Measurements from ENCODE around the gene SIPA1L3.

The SIPA1L3 gene

DNA sequence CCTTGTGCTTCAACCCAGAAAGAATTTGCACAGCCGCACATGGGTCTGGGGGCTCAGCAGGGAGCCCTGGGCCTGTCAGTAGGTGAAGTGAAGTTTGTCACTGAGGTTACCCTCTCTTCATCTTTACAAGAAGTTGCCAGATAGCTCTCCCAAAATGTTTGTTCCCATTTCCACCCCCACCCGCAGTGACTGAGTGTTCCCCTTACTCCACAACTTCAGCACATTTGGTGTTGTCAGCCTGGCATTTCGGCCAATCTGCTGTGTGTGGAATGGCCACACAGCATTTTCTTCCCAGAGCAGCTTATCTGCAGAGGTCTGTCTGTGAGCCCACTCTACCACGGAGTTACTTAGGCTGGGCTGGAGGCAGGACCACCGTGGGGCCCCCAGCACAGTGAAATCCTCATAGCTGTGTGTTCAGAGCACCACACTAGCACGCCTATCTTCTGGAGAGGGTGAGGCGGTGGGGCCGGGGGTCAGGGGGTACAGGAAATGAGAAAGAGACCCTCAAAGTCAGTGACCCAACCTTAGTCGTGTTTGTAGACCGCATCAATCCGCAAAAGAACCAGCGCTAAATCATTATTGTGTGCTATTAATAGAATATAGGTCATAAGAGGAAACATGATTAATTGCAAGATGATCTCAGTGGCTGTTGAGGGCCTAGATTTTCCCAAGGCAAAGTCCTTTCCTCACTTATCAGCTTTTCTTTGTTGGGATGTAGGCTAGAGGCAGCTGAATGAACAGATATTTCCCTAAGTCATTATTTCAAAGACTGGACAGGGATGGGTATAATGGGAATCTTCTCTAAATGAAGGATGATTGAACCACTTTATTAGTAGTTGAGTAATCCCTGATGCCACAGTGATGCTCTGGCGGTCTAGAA lies 116.0 kb downstream of the SIPA1L3 start (continued):
- TF ChIP-seq ZNF707 (tag by site-specific recombination; IDR thresholded peaks at IDR 0.05) (no peak), ZNF558 (tag by site-specific recombination; IDR thresholded peaks at IDR 0.05) (no peak), ZNF571 (tag by site-specific recombination; IDR thresholded peaks at IDR 0.05) (no peak), SALL2 (tag by site-specific recombination; IDR thresholded peaks at IDR 0.05; ENCODE audit: borderline replicate concordance) (no peak), IKZF3 (tag by site-specific recombination; IDR thresholded peaks at IDR 0.05) (no peak), PRDM6 (tag by site-specific recombination; IDR thresholded peaks at IDR 0.05) (no peak), TRIM28 (IDR thresholded peaks at IDR 0.05; ENCODE audit: borderline replicate concordance, low read length) (no peak)

DNA sequence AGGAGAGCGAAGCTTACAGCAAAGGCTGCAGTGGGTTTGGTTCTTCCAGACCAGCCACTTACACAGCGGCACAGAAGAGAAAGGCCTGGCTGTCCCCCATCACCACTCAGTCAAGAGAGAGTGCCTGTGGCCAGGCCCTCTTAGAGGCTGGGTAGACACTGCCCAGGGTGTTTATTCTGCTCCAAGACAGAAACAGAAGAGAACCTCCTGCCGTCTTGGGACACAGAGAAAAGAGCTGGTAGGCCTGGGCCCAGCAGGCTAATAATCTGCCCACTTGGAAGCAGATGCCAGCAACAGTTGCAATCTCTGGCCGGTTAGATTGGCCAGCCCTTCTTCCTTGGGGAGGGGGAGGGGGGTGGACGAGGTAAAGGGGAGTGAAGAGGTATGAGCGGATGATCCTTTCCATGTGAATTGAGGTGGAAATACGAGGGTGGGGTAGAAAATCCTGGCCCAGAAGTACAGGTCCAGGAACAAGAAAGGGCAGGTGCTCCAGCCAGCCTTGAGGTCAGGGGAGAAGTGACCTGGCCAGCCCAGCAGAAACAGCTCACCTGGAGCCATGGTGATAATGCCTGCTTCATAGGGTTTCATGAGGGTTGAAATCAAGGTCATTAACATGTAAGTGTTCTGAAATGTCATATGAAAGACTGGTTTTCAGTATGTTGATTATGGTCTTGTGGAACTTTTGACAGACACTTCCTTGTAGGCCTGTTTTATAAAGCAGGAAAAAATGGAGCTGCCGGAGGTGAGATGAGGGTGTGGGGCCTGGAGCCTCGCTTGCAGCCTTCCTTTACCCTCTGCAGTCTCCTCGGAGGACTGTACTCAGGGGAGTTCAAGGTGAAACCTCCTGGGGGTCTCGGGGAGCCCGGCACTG lies 116.9 kb downstream of the SIPA1L3 start:
- ChIA-PET POLR2A (interaction anchor here (1.5 kb wide), 1 partner anchor 20 kb away, joined by 4 read pairs; no protein-coding TSS in a partner anchor), CTCF (interaction anchor here (0.6 to 1.3 kb wide), 3 partner anchors 9 to 121 kb away, joined by 3 to 5 read pairs (median 4); no protein-coding TSS in a partner anchor)
- H3K9me3 ChIP-seq (ENCODE audit: control insufficient read depth, insufficient read depth, low read depth, low read length): no peaks in the 10 kb centered on the region
- H3K27ac ChIP-seq (ENCODE audit: extremely low read depth, low read depth, low read length): no peak overlapping the region
- no peaks in the 10 kb centered on the region; a peak in 1 of 3 replicates for H3K36me3 ChIP-seq (ENCODE audit: control insufficient read depth in 2 of 2, insufficient read depth in 1 of 2, low read length in 2 of 2)
- TF ChIP-seq SCRT2 (tag by site-specific recombination; IDR thresholded peaks at IDR 0.05) (peak; percentile 36; the same call in 1 of the 2 replicates), SP7 (tag by site-specific recombination; IDR thresholded peaks at IDR 0.05) (no peak), ZBTB11 (tag by site-specific recombination; conservative IDR thresholded peaks at IDR 0.05; ENCODE audit: low read depth) (no peak), ZNF777 (tag by site-specific recombination; IDR thresholded peaks at IDR 0.05; ENCODE audit: borderline replicate concordance) (no peak), ZNF324 (tag by site-specific recombination; IDR thresholded peaks at IDR 0.05) (no peak), ZNF704 (tag by site-specific recombination; IDR thresholded peaks at IDR 0.05) (no peak), ZNF549 (tag by site-specific recombination; IDR thresholded peaks at IDR 0.05) (no peak)
- no peak overlapping the region for H3K4me3 ChIP-seq (ENCODE audit: low read depth, low read length)
- peaks cover under 1% of the 10 kb centered on the region; the same call in 1 of the 2 replicates for H3K4me1 ChIP-seq (ENCODE audit: control insufficient read depth, insufficient read depth, low read length)
